SU-DHL-6 (cell line): ENCODE results near the gene CELSR2.

ENCODE experiments used
- H2AFZ ChIP-seq: fragments of 200-600 bp; sonication (generic); 2 replicates; pipeline ENCODE4 v1.6.1; 2014; ENCODE audit warnings: low read depth, mild to moderate bottlenecking, moderate library complexity, mixed read lengths, antibody characterized with exemption, low read length; ENCODE audit not compliant: severe bottlenecking
- H3F3A ChIP-seq: fragments of 200-600 bp; shearing (Covaris generic); 2 replicates; pipeline ENCODE4 v1.6.0; 2016; ENCODE audit warnings: antibody characterized with exemption, mild to moderate bottlenecking; ENCODE audit not compliant: insufficient read depth
- H3K27ac ChIP-seq: fragments of 200-600 bp; sonication (generic); 2 replicates; pipeline ENCODE4 v1.5.1; 2016; ENCODE audit warnings: low read depth, mild to moderate bottlenecking, low read length, moderate library complexity, mixed read lengths
- H3K27me3 ChIP-seq: fragments of 200-600 bp; sonication (generic), shearing (Covaris generic); 2 replicates; pipeline ENCODE4 v1.6.0; 2014; ENCODE audit warnings: mild to moderate bottlenecking, low read length
- H3K36me3 ChIP-seq: fragments of 200-600 bp; sonication (generic); 2 replicates; pipeline ENCODE4 v1.6.1; 2014; ENCODE audit warnings: mild to moderate bottlenecking, low read length, mixed read lengths
- H3K4me2 ChIP-seq: fragments of 300-600, 200-600 bp; shearing (Covaris generic), sonication (generic); 2 replicates; pipeline ENCODE4 v1.6.0; 2014; ENCODE audit warnings: low read length, low read depth, mild to moderate bottlenecking; ENCODE audit not compliant: poor library complexity, severe bottlenecking
- H3K4me3 ChIP-seq: fragments of 200-600 bp; sonication (generic); 2 replicates; pipeline ENCODE4 v1.5.1; 2014; ENCODE audit warnings: antibody characterized with exemption, low read length, mild to moderate bottlenecking, mixed read lengths; ENCODE audit not compliant: insufficient read depth, poor library complexity, severe bottlenecking
- H3K79me2 ChIP-seq: fragments of 200-600 bp; sonication (generic); 2 replicates; pipeline ENCODE4 v1.6.1; 2014; ENCODE audit warnings: mild to moderate bottlenecking, low read length, moderate library complexity; ENCODE audit not compliant: insufficient read depth
- H3K9ac ChIP-seq: fragments of 200-600 bp; sonication (generic); 2 replicates; pipeline ENCODE4 v1.7.0; 2014; ENCODE audit warnings: mild to moderate bottlenecking, low read length
- H3K9me2 ChIP-seq: fragments of 200-600 bp; sonication (generic); replicated peaks from 2 replicates; pipeline ENCODE4 v1.6.1; 2014; ENCODE audit warnings: low read length; ENCODE audit not compliant: insufficient read depth
- H3K9me3 ChIP-seq: fragments of 200-600 bp; sonication (generic); 2 replicates; pipeline ENCODE4 v1.6.1; 2014; ENCODE audit warnings: low read length, mixed read lengths; ENCODE audit not compliant: insufficient read depth
- H4K20me1 ChIP-seq: fragments of 200-600 bp; sonication (generic); 2 replicates; pipeline ENCODE4 v1.6.1; 2014; ENCODE audit warnings: low read depth, mild to moderate bottlenecking, antibody characterized with exemption, low read length, moderate library complexity, mixed read lengths
- EZH2phosphoT487 ChIP-seq: fragments of 200-600 bp; sonication (generic), shearing (Covaris generic); conservative IDR thresholded peaks from 2 replicates; pipeline ENCODE4 v1.6.1; 2018; ENCODE audit warnings: mild to moderate bottlenecking, antibody characterized with exemption, low read length, moderate library complexity, mixed read lengths
- TF ChIP-seq, protein P1 (sequence below): fragments of 200-600 bp; sonication (generic); IDR thresholded peaks from one replicate; pipeline ENCODE4 v1.5.1; 2017; ENCODE audit warnings: antibody characterized with exemption, mild to moderate bottlenecking, low read length, moderate library complexity; ENCODE audit not compliant: insufficient read depth, poor library complexity, severe bottlenecking

The CELSR2 gene

DNA sequence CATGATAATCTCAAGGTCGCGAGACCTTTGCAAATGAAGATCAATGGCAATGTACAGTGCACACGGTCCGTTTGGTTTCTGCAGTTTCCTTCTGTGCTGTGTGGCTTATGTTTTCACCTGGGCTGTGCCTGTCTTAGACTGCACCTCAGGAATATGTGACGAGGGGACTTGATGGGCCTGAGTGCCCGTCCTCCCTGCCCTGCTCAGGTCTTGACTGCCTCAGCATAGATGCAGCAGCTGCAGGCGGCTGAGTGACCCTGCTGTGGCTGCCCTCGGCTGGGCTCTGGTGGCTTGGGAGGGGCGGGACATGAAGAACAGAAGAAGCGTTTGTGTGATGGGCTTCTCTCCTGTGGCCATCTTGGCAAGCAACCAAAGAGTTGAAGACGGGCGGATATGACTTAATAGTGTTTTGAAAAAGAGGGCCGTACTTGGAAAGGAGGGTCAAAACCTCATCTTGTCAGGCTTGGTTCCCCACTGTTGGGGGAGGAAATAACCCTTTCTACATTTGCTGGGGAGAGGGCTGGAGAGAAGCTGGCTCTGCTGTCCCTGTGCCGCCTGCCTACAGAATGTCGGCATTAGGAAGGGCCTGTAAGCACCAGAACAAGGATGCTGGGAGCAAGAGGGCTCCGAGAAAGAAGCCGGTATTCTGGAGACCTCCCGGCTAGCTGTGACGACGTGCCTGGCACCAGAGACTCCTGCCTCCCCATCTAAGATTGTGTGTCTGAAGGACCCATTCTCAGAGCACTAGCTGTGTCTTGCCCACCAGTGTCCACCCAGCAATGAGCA is 50.4 kb downstream of the CELSR2 start:
- Histone ChIP-seq H3K9me2 (no peaks in the 10 kb centered on the region), H3K4me3 (no peak overlapping the region), H3K27ac (no peak overlapping the region), H2AFZ (no peak overlapping the region), H3K36me3 (no peaks in the 10 kb centered on the region), H4K20me1 (no peaks in the 10 kb centered on the region), H3K9ac (no peak overlapping the region), H3K4me2 (no peak overlapping the region), H3K9me3 (no peaks in the 10 kb centered on the region), H3F3A (no peaks in the 10 kb centered on the region), H3K79me2 (no peaks in the 10 kb centered on the region), H3K27me3 (no peaks in the 10 kb centered on the region)
- no peak for TF ChIP-seq EZH2phosphoT487
- TF ChIP-seq, protein P1, sequence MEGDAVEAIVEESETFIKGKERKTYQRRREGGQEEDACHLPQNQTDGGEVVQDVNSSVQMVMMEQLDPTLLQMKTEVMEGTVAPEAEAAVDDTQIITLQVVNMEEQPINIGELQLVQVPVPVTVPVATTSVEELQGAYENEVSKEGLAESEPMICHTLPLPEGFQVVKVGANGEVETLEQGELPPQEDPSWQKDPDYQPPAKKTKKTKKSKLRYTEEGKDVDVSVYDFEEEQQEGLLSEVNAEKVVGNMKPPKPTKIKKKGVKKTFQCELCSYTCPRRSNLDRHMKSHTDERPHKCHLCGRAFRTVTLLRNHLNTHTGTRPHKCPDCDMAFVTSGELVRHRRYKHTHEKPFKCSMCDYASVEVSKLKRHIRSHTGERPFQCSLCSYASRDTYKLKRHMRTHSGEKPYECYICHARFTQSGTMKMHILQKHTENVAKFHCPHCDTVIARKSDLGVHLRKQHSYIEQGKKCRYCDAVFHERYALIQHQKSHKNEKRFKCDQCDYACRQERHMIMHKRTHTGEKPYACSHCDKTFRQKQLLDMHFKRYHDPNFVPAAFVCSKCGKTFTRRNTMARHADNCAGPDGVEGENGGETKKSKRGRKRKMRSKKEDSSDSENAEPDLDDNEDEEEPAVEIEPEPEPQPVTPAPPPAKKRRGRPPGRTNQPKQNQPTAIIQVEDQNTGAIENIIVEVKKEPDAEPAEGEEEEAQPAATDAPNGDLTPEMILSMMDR = no peak

DNA sequence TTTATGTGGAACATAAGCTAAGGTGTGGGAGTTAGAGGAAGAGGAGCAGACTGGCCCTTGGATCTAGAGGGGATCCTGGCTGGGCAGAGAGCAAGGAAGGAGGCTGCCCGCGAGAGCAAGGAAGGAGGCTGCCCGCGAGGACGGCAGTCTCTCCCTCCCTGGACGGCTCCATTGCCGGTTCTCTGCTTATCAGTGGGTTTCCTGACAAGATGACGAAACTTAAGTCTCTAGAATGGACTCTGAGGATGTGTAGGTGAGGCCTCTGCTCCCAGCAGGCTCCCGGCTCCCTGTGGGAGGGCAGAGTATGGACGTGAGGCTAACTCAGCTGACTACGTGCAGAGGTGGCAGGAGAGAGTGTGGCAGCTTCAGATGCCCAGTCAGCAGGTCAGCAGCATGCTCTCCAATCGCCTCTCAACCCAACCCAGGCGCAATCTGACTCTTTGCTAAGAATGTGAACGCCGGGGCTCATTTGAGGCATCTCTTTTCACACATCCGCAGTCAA is 51.4 kb downstream of the CELSR2 start:
- H3K4me3 ChIP-seq = no peak overlapping the region
- H3K9ac ChIP-seq = no peak overlapping the region
- no peak overlapping the region for H3K27ac ChIP-seq
- no peaks in the 10 kb centered on the region for H3F3A ChIP-seq
- H3K79me2 ChIP-seq = no peaks in the 10 kb centered on the region
- TF ChIP-seq, protein P1 = no peak
- no peak for TF ChIP-seq EZH2phosphoT487
- H3K4me2 ChIP-seq = no peak overlapping the region
- H4K20me1 ChIP-seq = no peaks in the 10 kb centered on the region
- no peaks in the 10 kb centered on the region for H3K36me3 ChIP-seq
- H2AFZ ChIP-seq = no peak overlapping the region
- H3K9me2 ChIP-seq = no peaks in the 10 kb centered on the region
- no peaks in the 10 kb centered on the region for H3K9me3 ChIP-seq
- no peaks in the 10 kb centered on the region for H3K27me3 ChIP-seq

DNA sequence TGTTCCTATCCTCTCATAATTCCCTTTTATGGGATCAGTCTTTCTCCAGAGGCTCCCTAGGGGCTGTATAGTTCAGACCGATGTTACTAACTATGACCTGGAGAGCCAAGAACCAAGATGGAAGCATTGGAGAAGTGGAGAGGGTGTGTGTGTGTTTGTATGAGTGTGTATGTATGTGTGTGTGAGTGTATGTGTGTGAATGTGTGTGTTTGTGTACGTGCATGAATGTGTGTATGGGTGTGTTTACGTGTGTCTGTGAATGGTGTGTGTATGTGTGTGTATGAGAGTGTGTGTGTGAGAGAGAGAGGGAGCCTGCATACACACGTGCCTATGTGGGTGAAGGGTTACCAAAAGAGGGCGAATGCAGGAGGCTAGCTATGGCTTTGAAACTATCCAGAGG is 52.5 kb downstream of the CELSR2 start:
- TF ChIP-seq EZH2phosphoT487 = no peak
- TF ChIP-seq, protein P1 = no peak
- Histone ChIP-seq H3K36me3 (no peaks in the 10 kb centered on the region), H3F3A (no peaks in the 10 kb centered on the region), H4K20me1 (no peaks in the 10 kb centered on the region), H2AFZ (no peak overlapping the region), H3K4me2 (no peak overlapping the region), H3K9me3 (no peaks in the 10 kb centered on the region), H3K27me3 (no peaks in the 10 kb centered on the region), H3K9me2 (no peaks in the 10 kb centered on the region), H3K79me2 (no peaks in the 10 kb centered on the region), H3K9ac (no peak overlapping the region), H3K4me3 (no peak overlapping the region), H3K27ac (no peak overlapping the region)
